K562 (cell line): ENCODE data around the gene CAV1. TPM values are rescaled to one million over a fixed set of nuclear protein-coding genes. Genes with fewer than 3 reads are reported as not detected.
A peak's percentile ranks its signal among the peaks of the same experiment; 100 is the strongest.

Experiments
- AFF4 ChIP-seq: sonication (generic); formaldehyde crosslinking; IDR thresholded peaks from 2 replicates; pipeline ENCODE4 v1.8.0; 2023; ENCODE audit warnings: mild to moderate bottlenecking, missing genetic modification reagents
- BCL6 ChIP-seq: fragments of 250-450 bp; sonication (Bioruptor Pico); IDR thresholded peaks from 2 replicates; pipeline ENCODE4 v1.4.0; 2020
- HDAC1 ChIP-seq, 2 experiments: fragments of 450-650 bp; IDR thresholded peaks; 2 replicates each; pipeline ENCODE4 v1.6.1; 2016 to 2017; ENCODE audit warnings: inconsistent platforms in 1 of 2, mild to moderate bottlenecking in 1 of 2, moderate library complexity in 1 of 2
- RERE ChIP-seq: sonication (generic); formaldehyde crosslinking; IDR thresholded peaks from 2 replicates; pipeline ENCODE4 v1.8.0; 2023; ENCODE audit warnings: missing genetic modification reagents, mild to moderate bottlenecking, borderline replicate concordance
- SFPQ ChIP-seq: fragments of 200-400 bp; formaldehyde crosslinking; IDR thresholded peaks from 2 replicates; pipeline ENCODE4 v1.6.1; 2017; ENCODE audit warnings: mild to moderate bottlenecking, low read depth, low read length, moderate library complexity
- SMARCA5 ChIP-seq: fragments of 450-650 bp; IDR thresholded peaks from 2 replicates; pipeline ENCODE4 v1.6.1; 2016
- XRCC3 ChIP-seq: fragments of 450-650 bp; IDR thresholded peaks from 2 replicates; pipeline ENCODE4 v1.6.1; 2017; ENCODE audit warnings: mild to moderate bottlenecking, moderate library complexity
- ZNF76 ChIP-seq: fragments of 250-450 bp; sonication (Bioruptor Pico); IDR thresholded peaks from 2 replicates; pipeline ENCODE4 v1.4.0; 2020; ENCODE audit warnings: mild to moderate bottlenecking, moderate library complexity, borderline replicate concordance
- polyA plus RNA-seq, 8 experiments: library from polyadenylated mRNA; depleted of rRNA in 4 of 8; stranded (reverse) in 5 of 8; unstranded in 3 of 8; fragments of >200 nt; fragmentation: Nextera tagmentation in 2 of 8; fragmentation: Illumina TruSeq in 1 of 8; extraction: Ambion mirVana in 2 of 8; extraction: Trizol in 1 of 8; gene quantifications; 2 replicates each; pipeline versions ENCODE4 v1.2.1 to v1.2.3, GENCODE V29; 2011 to 2014; ENCODE audit warnings: inconsistent platforms in 1 of 8, missing spikeins in 1 of 8
- total RNA-seq, 7 experiments: library from RNA; depleted of rRNA in 6 of 7; stranded (reverse); fragments of >200 nt in 6 of 7; fragmentation: Illumina TruSeq in 2 of 7; extraction: Trizol in 2 of 7; gene quantifications; 2 replicates each; pipeline versions ENCODE4 v1.2.1 to v1.2.3, GENCODE V29; 2011 to 2021; ENCODE audit warnings: low replicate concordance in 1 of 7

Gene CAV1
- total and polyA plus RNA-seq, 9 of the 15 experiments (the other 6 are each of a cell fraction or from before 2014, with no cell fraction given): 0.08 to 1.5 (median 0.63) TPM

GRCh38 chr7:116525298-116525912, 569 bp downstream of the CAV1 start (continued):
- TF ChIP-seq AFF4 (CRISPR knock-in tag) (0 out of 2 replicates have a peak, but pooled peaks have one; percentile 22), XRCC3 (no peak), ZNF76 (CRISPR knock-in tag) (no peak), BCL6 (CRISPR knock-in tag) (no peak), SMARCA5 (peak; percentile 25; the same call in 1 of the 2 replicates), RERE (CRISPR knock-in tag) (peak; percentile 87; the same call in 1 of the 2 replicates), HDAC1 (IDR thresholded peaks at IDR 0.05) (0 out of 4 replicates have a peak, but pooled peaks of 1 of the 2 experiments have one; percentile 15), SFPQ (no peak)
